Measurements from ENCODE around the gene MRFAP1.

DNA sequence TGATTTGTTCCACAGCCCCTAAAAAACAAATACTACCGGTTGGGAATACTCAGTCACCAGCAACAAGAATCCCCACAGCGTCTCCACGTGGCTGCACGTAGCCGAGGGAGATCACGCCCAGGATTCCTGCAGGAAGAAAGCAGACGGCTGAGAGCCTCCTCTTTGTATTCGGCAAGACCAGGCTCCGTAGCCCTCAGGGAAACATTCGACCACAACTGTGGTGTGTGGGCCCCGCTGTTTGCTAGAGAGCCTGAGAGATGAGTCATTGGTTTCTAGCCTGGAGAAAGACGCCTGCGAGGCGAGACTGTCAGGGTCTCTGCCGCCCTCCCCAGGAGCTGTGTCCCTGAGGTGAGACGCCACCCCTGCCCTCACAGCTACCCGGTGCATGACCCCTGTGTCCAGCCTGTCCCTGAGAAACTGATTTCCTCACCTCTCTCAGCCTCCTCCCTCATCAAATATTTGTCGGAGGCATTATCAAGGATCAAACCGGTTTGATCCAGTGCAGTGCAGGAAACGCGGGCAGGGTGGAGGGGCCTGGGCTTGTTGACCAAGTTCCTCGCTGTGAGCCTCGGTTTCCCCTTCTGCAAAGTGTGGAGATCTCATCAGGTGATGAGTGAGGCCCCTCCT, 48.5 kb downstream of the MRFAP1 start:
- TF ChIP-seq CTCF (IDR thresholded peaks at IDR 0.05) (no peak), EZH2phosphoT487 (IDR thresholded peaks at IDR 0.05) (no peak)

All from neural progenitor cell (in vitro differentiated cells).